ENCODE data around the gene CCDC28A.

DNA sequence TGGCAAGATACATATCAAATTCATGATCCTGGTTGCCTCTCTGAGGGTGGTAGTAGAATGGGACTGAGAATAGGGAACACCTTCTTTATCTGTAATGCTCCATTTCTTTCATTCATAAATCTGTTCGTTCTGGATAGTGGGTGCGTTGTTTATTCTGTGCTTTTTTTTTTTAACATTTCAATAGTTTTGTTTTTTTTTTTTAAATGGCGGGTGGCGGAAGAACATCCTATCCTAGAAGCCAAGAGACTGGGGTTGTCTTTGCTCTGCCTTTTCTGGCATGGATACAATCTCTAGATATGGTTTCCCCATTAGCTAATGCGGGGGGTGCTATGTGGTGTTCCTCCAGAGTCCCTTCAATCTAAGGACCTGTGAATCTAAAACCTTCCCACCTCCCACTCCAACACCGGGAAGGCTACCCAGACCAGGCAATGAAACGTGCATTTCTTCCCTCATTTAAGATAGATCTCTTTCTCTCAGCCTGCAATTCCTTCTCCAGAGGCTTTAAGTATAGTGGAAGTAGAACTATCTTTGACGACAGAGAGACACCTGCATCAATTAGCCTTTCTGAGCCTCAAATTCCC, 883 bp upstream of the CCDC28A start:
- TF ChIP-seq, protein P1, sequence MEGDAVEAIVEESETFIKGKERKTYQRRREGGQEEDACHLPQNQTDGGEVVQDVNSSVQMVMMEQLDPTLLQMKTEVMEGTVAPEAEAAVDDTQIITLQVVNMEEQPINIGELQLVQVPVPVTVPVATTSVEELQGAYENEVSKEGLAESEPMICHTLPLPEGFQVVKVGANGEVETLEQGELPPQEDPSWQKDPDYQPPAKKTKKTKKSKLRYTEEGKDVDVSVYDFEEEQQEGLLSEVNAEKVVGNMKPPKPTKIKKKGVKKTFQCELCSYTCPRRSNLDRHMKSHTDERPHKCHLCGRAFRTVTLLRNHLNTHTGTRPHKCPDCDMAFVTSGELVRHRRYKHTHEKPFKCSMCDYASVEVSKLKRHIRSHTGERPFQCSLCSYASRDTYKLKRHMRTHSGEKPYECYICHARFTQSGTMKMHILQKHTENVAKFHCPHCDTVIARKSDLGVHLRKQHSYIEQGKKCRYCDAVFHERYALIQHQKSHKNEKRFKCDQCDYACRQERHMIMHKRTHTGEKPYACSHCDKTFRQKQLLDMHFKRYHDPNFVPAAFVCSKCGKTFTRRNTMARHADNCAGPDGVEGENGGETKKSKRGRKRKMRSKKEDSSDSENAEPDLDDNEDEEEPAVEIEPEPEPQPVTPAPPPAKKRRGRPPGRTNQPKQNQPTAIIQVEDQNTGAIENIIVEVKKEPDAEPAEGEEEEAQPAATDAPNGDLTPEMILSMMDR (IDR thresholded peaks at IDR 0.05): no peak
- TF ChIP-seq EZH2 (IDR thresholded peaks at IDR 0.05): no peak
